Measurements from ENCODE around the gene LAMC2. TPM values are rescaled to one million over a fixed set of nuclear protein-coding genes. Genes with fewer than 3 reads are reported as not detected.

LAMC2 gene
- total and polyA plus RNA-seq, 8 donors = 38.1 to 104 (median 46.6) TPM

DNA sequence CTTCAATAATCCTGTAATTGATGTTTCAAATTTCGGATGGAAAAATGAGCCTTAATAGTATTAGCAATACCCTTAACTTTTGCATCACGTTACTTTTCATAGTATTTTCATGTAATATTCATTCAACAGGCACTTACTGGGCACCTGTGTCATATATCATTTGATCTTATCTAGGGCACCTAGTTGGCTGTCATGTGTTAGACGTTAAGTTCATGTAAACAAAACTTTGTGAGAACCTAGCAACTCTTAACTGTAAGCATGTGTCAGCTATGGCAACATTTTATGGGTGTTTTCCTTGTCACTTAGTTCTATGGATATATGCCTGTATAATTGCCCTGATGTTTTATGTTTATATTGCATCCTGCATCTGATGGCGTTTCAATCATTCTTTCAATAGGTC is 777 bp downstream of the LAMC2 start:
- Histone ChIP-seq H3K27ac (no peak overlapping the region), H3K27me3 (peaks cover 5 to 22% of the 10 kb centered on the region in 2 donors), H3K9me3 (no peaks in the 10 kb centered on the region), H3K4me3 (peak overlapping the region; percentile 23 to 29), H3K36me3 (no peaks in the 10 kb centered on the region), H3K4me1 (no peaks in the 10 kb centered on the region)
- DNase-seq = no peak
- intact Hi-C loops (cut with DNase I) = no loop called here
- peak; percentile 24 for ATAC-seq
- TF ChIP-seq, protein P1, sequence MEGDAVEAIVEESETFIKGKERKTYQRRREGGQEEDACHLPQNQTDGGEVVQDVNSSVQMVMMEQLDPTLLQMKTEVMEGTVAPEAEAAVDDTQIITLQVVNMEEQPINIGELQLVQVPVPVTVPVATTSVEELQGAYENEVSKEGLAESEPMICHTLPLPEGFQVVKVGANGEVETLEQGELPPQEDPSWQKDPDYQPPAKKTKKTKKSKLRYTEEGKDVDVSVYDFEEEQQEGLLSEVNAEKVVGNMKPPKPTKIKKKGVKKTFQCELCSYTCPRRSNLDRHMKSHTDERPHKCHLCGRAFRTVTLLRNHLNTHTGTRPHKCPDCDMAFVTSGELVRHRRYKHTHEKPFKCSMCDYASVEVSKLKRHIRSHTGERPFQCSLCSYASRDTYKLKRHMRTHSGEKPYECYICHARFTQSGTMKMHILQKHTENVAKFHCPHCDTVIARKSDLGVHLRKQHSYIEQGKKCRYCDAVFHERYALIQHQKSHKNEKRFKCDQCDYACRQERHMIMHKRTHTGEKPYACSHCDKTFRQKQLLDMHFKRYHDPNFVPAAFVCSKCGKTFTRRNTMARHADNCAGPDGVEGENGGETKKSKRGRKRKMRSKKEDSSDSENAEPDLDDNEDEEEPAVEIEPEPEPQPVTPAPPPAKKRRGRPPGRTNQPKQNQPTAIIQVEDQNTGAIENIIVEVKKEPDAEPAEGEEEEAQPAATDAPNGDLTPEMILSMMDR (IDR thresholded peaks at IDR 0.05) = no peak

DNA sequence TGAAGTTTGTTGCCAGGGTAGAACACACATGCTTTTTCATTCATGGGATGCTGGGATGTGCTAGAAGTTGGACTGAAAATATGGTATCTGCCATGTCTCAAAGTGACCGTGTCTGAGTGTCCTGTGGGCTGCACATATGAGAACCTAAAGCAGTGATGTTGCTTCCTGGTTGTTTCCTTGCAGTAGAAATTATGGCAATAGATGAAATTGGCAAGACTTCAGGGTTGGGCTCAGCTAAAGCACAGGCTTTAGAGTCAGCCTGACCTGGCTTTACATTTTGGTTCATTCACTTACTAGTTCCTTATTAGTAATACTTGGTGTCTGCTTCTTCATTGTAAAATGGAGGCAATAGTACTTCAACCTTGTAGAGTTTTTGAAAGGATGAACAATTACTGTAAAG is 2.2 kb downstream of the LAMC2 start:
- no peak for ATAC-seq
- intact Hi-C loops (cut with DNase I) = no loop called here
- H3K4me3 ChIP-seq = no peak overlapping the region
- no peaks in the 10 kb centered on the region for H3K4me1 ChIP-seq
- no peak for DNase-seq
- TF ChIP-seq, protein P1 (IDR thresholded peaks at IDR 0.05) = no peak
- no peaks in the 10 kb centered on the region for H3K36me3 ChIP-seq
- H3K9me3 ChIP-seq = no peaks in the 10 kb centered on the region
- H3K27me3 ChIP-seq = peaks cover 5 to 22% of the 10 kb centered on the region in 2 donors
- H3K27ac ChIP-seq = no peak overlapping the region

- peaks cover 0 to 6% of the 10 kb centered on the region in 2 donors for H3K27me3 ChIP-seq
- H3K27ac ChIP-seq = no peak overlapping the region
- H3K4me3 ChIP-seq = no peak overlapping the region
- no peaks in the 10 kb centered on the region for H3K4me1 ChIP-seq
- TF ChIP-seq, protein P1 (IDR thresholded peaks at IDR 0.05) = no peak
- no peaks in the 10 kb centered on the region for H3K36me3 ChIP-seq
- H3K9me3 ChIP-seq = no peaks in the 10 kb centered on the region
- no peak for ATAC-seq
- no peak for DNase-seq
- intact Hi-C loops (cut with DNase I) = no loop called here
These were observed 5.8 kb downstream of the LAMC2 start for GRCh38 chr1:183191833-183192232.

- H3K27ac ChIP-seq = no peak overlapping the region
- H3K4me1 ChIP-seq = no peaks in the 10 kb centered on the region
- TF ChIP-seq, protein P1 (IDR thresholded peaks at IDR 0.05) = no peak
- H3K36me3 ChIP-seq = no peaks in the 10 kb centered on the region
- intact Hi-C loops (cut with DNase I) = no loop called here
- ATAC-seq (no peak), DNase-seq (no peak)
- no peaks in the 10 kb centered on the region for H3K9me3 ChIP-seq
- no peaks in the 10 kb centered on the region for H3K27me3 ChIP-seq
- H3K4me3 ChIP-seq = no peak overlapping the region
These were observed 8.0 kb downstream of the LAMC2 start for GRCh38 chr1:183193963-183194525.

- H3K27me3 ChIP-seq = no peaks in the 10 kb centered on the region
- TF ChIP-seq, protein P1 (IDR thresholded peaks at IDR 0.05) = no peak
- intact Hi-C loops (cut with DNase I) = no loop called here
- no peak overlapping the region for H3K4me3 ChIP-seq
- DNase-seq (no peak), ATAC-seq (no peak)
- no peaks in the 10 kb centered on the region for H3K36me3 ChIP-seq
- H3K9me3 ChIP-seq = no peaks in the 10 kb centered on the region
- H3K4me1 ChIP-seq = no peaks in the 10 kb centered on the region
- H3K27ac ChIP-seq = no peak overlapping the region
These were observed 8.6 kb downstream of the LAMC2 start for GRCh38 chr1:183194527-183195141.

Measured in left lung (tissue), 10 donors.